K562 (cell line): ENCODE measurements around the gene NUP133.

Experiments used
- BHLHE40 ChIP-seq: IDR thresholded peaks from 2 replicates; pipeline ENCODE4 v1.6.1; 2011; ENCODE audit warnings: low read length, improper control_type of control experiment
- KDM1A ChIP-seq, 2 experiments: fragments of 450-650 bp; IDR thresholded peaks; 2 replicates each; pipeline ENCODE4 v1.6.1; 2016; ENCODE audit warnings: mild to moderate bottlenecking in 2 of 2
- PHF8 ChIP-seq: fragments of 200-600 bp; sonication (generic); IDR thresholded peaks from 2 replicates; pipeline ENCODE4 v1.6.1; 2012; ENCODE audit warnings: mixed run types, mild to moderate bottlenecking, inconsistent platforms, low read length, moderate library complexity, borderline replicate concordance
- RBBP5 ChIP-seq: fragments of 200-600 bp; sonication (generic); IDR thresholded peaks from 2 replicates; pipeline ENCODE4 v1.6.1; 2012; ENCODE audit warnings: borderline replicate concordance, mild to moderate bottlenecking, low read length, control low read depth, inconsistent platforms; ENCODE audit not compliant: insufficient read depth, poor library complexity, severe bottlenecking
- TEAD4 ChIP-seq, 2 experiments: sonication (generic) in 1 of 2; formaldehyde crosslinking in 1 of 2; IDR thresholded peaks; 2 replicates each; pipeline versions ENCODE4 v1.6.1 to v1.8.0; 2012 to 2022; ENCODE audit warnings: borderline replicate concordance in 1 of 2, inconsistent platforms in 1 of 2, low read length in 1 of 2, mild to moderate bottlenecking in 1 of 2, missing genetic modification reagents in 1 of 2
- ZEB2 ChIP-seq: fragments of 450-650 bp; IDR thresholded peaks from 2 replicates; pipeline ENCODE4 v1.6.1; 2016
- TF ChIP-seq, protein P1 (sequence below): sonication (generic); formaldehyde crosslinking; IDR thresholded peaks from 2 replicates; pipeline ENCODE4 v1.8.0; 2022; ENCODE audit warnings: missing genetic modification reagents, mild to moderate bottlenecking, moderate library complexity, borderline replicate concordance
- TF ChIP-seq, protein P2 (sequence below): fragments of 200-600 bp; sonication (generic); IDR thresholded peaks from one replicate; pipeline ENCODE4 v1.6.1; 2012; ENCODE audit warnings: mild to moderate bottlenecking, low read depth, low read length, inconsistent platforms
- TF ChIP-seq, protein P3 (sequence below), 2 experiments: fragments of 450-650 bp; IDR thresholded peaks; 2 replicates each; pipeline ENCODE4 v1.6.1; 2018; ENCODE audit warnings: mild to moderate bottlenecking in 2 of 2, low read depth in 1 of 2; ENCODE audit not compliant: partially characterized antibody in 2 of 2

DNA sequence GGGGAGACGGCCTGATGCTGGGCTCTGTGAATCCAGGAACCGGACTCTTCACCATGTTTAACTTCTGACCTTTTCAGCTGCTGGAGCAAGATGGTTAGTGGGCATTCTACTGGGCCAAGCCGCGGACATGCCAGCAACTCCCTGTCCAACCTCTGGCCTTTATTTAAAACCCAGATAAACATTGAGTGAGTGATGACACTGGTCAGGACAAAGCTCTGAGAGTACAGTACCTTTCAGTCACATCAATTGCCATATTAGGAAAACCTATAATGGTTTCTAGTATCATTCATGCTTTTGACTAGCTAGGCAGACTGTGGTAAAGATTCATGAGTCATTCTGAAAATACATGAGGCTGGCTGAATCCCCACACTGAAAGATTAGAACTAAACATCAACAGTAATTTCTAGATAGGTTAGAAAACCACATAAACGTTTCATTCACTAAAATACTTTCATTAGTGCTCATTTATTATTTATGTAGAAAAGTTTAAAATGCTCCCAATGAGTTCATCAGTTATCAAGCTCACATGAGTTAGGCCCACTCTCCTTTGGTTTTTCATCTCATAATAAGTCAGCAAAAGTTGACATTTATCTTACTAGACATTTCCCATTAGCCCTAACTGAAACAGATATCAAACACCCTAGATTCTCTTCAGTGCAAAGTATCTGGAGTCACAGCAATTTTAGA is 67.1 kb downstream of the NUP133 start:
- TF ChIP-seq TEAD4 (IDR thresholded peaks at IDR 0.05; ENCODE audit: low read length) = no peak
- TF ChIP-seq TEAD4 (CRISPR knock-in tag; IDR thresholded peaks at IDR 0.05; ENCODE audit: borderline replicate concordance) = no peak
- no peak for TF ChIP-seq BHLHE40
- TF ChIP-seq, protein P1, sequence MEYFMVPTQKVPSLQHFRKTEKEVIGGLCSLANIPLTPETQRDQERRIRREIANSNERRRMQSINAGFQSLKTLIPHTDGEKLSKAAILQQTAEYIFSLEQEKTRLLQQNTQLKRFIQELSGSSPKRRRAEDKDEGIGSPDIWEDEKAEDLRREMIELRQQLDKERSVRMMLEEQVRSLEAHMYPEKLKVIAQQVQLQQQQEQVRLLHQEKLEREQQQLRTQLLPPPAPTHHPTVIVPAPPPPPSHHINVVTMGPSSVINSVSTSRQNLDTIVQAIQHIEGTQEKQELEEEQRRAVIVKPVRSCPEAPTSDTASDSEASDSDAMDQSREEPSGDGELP (CRISPR knock-in tag) = no peak
- TF ChIP-seq PHF8 = no peak
- TF ChIP-seq, protein P2, sequence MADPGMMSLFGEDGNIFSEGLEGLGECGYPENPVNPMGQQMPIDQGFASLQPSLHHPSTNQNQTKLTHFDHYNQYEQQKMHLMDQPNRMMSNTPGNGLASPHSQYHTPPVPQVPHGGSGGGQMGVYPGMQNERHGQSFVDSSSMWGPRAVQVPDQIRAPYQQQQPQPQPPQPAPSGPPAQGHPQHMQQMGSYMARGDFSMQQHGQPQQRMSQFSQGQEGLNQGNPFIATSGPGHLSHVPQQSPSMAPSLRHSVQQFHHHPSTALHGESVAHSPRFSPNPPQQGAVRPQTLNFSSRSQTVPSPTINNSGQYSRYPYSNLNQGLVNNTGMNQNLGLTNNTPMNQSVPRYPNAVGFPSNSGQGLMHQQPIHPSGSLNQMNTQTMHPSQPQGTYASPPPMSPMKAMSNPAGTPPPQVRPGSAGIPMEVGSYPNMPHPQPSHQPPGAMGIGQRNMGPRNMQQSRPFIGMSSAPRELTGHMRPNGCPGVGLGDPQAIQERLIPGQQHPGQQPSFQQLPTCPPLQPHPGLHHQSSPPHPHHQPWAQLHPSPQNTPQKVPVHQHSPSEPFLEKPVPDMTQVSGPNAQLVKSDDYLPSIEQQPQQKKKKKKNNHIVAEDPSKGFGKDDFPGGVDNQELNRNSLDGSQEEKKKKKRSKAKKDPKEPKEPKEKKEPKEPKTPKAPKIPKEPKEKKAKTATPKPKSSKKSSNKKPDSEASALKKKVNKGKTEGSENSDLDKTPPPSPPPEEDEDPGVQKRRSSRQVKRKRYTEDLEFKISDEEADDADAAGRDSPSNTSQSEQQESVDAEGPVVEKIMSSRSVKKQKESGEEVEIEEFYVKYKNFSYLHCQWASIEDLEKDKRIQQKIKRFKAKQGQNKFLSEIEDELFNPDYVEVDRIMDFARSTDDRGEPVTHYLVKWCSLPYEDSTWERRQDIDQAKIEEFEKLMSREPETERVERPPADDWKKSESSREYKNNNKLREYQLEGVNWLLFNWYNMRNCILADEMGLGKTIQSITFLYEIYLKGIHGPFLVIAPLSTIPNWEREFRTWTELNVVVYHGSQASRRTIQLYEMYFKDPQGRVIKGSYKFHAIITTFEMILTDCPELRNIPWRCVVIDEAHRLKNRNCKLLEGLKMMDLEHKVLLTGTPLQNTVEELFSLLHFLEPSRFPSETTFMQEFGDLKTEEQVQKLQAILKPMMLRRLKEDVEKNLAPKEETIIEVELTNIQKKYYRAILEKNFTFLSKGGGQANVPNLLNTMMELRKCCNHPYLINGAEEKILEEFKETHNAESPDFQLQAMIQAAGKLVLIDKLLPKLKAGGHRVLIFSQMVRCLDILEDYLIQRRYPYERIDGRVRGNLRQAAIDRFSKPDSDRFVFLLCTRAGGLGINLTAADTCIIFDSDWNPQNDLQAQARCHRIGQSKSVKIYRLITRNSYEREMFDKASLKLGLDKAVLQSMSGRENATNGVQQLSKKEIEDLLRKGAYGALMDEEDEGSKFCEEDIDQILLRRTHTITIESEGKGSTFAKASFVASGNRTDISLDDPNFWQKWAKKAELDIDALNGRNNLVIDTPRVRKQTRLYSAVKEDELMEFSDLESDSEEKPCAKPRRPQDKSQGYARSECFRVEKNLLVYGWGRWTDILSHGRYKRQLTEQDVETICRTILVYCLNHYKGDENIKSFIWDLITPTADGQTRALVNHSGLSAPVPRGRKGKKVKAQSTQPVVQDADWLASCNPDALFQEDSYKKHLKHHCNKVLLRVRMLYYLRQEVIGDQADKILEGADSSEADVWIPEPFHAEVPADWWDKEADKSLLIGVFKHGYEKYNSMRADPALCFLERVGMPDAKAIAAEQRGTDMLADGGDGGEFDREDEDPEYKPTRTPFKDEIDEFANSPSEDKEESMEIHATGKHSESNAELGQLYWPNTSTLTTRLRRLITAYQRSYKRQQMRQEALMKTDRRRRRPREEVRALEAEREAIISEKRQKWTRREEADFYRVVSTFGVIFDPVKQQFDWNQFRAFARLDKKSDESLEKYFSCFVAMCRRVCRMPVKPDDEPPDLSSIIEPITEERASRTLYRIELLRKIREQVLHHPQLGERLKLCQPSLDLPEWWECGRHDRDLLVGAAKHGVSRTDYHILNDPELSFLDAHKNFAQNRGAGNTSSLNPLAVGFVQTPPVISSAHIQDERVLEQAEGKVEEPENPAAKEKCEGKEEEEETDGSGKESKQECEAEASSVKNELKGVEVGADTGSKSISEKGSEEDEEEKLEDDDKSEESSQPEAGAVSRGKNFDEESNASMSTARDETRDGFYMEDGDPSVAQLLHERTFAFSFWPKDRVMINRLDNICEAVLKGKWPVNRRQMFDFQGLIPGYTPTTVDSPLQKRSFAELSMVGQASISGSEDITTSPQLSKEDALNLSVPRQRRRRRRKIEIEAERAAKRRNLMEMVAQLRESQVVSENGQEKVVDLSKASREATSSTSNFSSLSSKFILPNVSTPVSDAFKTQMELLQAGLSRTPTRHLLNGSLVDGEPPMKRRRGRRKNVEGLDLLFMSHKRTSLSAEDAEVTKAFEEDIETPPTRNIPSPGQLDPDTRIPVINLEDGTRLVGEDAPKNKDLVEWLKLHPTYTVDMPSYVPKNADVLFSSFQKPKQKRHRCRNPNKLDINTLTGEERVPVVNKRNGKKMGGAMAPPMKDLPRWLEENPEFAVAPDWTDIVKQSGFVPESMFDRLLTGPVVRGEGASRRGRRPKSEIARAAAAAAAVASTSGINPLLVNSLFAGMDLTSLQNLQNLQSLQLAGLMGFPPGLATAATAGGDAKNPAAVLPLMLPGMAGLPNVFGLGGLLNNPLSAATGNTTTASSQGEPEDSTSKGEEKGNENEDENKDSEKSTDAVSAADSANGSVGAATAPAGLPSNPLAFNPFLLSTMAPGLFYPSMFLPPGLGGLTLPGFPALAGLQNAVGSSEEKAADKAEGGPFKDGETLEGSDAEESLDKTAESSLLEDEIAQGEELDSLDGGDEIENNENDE = no peak
- TF ChIP-seq, protein P3, sequence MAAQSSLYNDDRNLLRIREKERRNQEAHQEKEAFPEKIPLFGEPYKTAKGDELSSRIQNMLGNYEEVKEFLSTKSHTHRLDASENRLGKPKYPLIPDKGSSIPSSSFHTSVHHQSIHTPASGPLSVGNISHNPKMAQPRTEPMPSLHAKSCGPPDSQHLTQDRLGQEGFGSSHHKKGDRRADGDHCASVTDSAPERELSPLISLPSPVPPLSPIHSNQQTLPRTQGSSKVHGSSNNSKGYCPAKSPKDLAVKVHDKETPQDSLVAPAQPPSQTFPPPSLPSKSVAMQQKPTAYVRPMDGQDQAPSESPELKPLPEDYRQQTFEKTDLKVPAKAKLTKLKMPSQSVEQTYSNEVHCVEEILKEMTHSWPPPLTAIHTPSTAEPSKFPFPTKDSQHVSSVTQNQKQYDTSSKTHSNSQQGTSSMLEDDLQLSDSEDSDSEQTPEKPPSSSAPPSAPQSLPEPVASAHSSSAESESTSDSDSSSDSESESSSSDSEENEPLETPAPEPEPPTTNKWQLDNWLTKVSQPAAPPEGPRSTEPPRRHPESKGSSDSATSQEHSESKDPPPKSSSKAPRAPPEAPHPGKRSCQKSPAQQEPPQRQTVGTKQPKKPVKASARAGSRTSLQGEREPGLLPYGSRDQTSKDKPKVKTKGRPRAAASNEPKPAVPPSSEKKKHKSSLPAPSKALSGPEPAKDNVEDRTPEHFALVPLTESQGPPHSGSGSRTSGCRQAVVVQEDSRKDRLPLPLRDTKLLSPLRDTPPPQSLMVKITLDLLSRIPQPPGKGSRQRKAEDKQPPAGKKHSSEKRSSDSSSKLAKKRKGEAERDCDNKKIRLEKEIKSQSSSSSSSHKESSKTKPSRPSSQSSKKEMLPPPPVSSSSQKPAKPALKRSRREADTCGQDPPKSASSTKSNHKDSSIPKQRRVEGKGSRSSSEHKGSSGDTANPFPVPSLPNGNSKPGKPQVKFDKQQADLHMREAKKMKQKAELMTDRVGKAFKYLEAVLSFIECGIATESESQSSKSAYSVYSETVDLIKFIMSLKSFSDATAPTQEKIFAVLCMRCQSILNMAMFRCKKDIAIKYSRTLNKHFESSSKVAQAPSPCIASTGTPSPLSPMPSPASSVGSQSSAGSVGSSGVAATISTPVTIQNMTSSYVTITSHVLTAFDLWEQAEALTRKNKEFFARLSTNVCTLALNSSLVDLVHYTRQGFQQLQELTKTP (IDR thresholded peaks at IDR 0.05; ENCODE audit: low read depth in 1 of 2, partially characterized antibody in 2 of 2) = no peak
- TF ChIP-seq ZEB2 = no peak
- TF ChIP-seq RBBP5 = no peak
- no peak for TF ChIP-seq KDM1A (IDR thresholded peaks at IDR 0.05)
